Bronchial epithelial cell (primary cell): Measurements from ENCODE around the gene TMEM270. TPM values are rescaled to one million over a fixed set of nuclear protein-coding genes. Genes with fewer than 3 reads are reported as not detected.

Experiments used
- DNase-seq: peaks from one replicate; pipeline ENCODE4 v3.0.0-alpha.2; 2010; ENCODE audit warnings: low read depth
- FAIRE-seq: peaks from 2 replicates; lab custom pipeline; 2011; peaks lifted over from hg19 to GRCh38; lab: Jason Lieb, UNC
- H3K27me3 ChIP-seq: 2 replicates; pipeline ENCODE4 v1.5.1; 2011; ENCODE audit warnings: low read length; ENCODE audit not compliant: control insufficient read depth, insufficient read depth
- H3K36me3 ChIP-seq: 2 replicates; pipeline ENCODE4 v1.5.1; 2011; ENCODE audit warnings: low read length; ENCODE audit not compliant: control insufficient read depth, insufficient read depth
- H3K4me3 ChIP-seq: 2 replicates; pipeline ENCODE4 v1.5.1; 2011; ENCODE audit warnings: mild to moderate bottlenecking, low read depth, low read length, control low read depth
- CTCF ChIP-seq: IDR thresholded peaks from 2 replicates; pipeline ENCODE4 v1.5.1; 2011; ENCODE audit warnings: mild to moderate bottlenecking, moderate library complexity, low read length, control low read depth, inconsistent platforms; ENCODE audit not compliant: insufficient read depth, severe bottlenecking
- total RNA-seq: library from RNA; depleted of rRNA; stranded (reverse); fragments of >200 nt; gene quantifications from 2 replicates; pipeline ENCODE4 v1.2.1, GENCODE V29; 2014

TMEM270 gene
- total RNA-seq, 1 donor from 2014 or later: not detected

- DNase-seq (peak; percentile 92), FAIRE-seq (peak; percentile 76)
- Histone ChIP-seq H3K27me3 (no peaks in the 10 kb centered on the region), H3K4me3 (no peak overlapping the region), H3K36me3 (no peaks in the 10 kb centered on the region)
- no peak for TF ChIP-seq CTCF
Observed at GRCh38 chr7:73822319-73823173, 38.4 kb upstream of the TMEM270 start.

- Histone ChIP-seq H3K4me3 (no peak overlapping the region), H3K36me3 (no peaks in the 10 kb centered on the region), H3K27me3 (no peaks in the 10 kb centered on the region)
- no peak for TF ChIP-seq CTCF
- DNase-seq (no peak), FAIRE-seq (no peak)
Observed at GRCh38 chr7:73823257-73823656, 37.7 kb upstream of the TMEM270 start.

GRCh38 chr7:73823873-73824592 is 36.9 kb upstream of the TMEM270 start:
- H3K27me3 ChIP-seq: no peaks in the 10 kb centered on the region
- no peaks in the 10 kb centered on the region for H3K36me3 ChIP-seq
- FAIRE-seq (no peak), DNase-seq (no peak)
- no peak overlapping the region for H3K4me3 ChIP-seq
- TF ChIP-seq CTCF: no peak

- no peaks in the 10 kb centered on the region for H3K27me3 ChIP-seq
- TF ChIP-seq CTCF: no peak
- H3K36me3 ChIP-seq: no peaks in the 10 kb centered on the region
- H3K4me3 ChIP-seq: no peak overlapping the region
- DNase-seq (no peak), FAIRE-seq (no peak)
Observed at GRCh38 chr7:73824986-73825385, 36.0 kb upstream of the TMEM270 start.

- FAIRE-seq: no peak
- H3K4me3 ChIP-seq: no peak overlapping the region
- no peaks in the 10 kb centered on the region for H3K27me3 ChIP-seq
- TF ChIP-seq CTCF: no peak
- DNase-seq: no peak
- H3K36me3 ChIP-seq: no peaks in the 10 kb centered on the region
Observed at GRCh38 chr7:73827567-73828106, 33.3 kb upstream of the TMEM270 start.
